GM21360 (cell line): Measurements from ENCODE around the gene STEAP2.
"Not testable (repeated sequence)": the region's sequence is repeated elsewhere in the genome, so short reads cannot be mapped to it uniquely, and the experiment has no call there.

Experiments
- ATAC-seq: cut with Tn5 transposase; IDR thresholded peaks from one replicate; pipeline ENCODE4 v1.9.1; 2021; ENCODE audit warnings: mild to moderate bottlenecking, moderate library complexity; ENCODE audit not compliant: unreplicated experiment

The STEAP2 gene

GRCh38 chr7:90211391-90212148, at the start of gene STEAP2:
Gene STEAP2 (plus strand): TSS chr7:90211740. CDS start chr7:90225083, 13,343 bp downstream.
- ATAC-seq: peak; percentile 97

GRCh38 chr7:90163534-90163933, 48.0 kb upstream of the STEAP2 start:
- ATAC-seq: no peak

GRCh38 chr7:90165724-90166123, 45.8 kb upstream of the STEAP2 start:
- ATAC-seq: no peak

- ATAC-seq: no peak
These were observed 45.4 kb upstream of the STEAP2 start for GRCh38 chr7:90166153-90166552.

GRCh38 chr7:90167361-90167760, 44.2 kb upstream of the STEAP2 start:
- ATAC-seq: no peak

- no peak for ATAC-seq
These were observed 41.6 kb upstream of the STEAP2 start for GRCh38 chr7:90169891-90170290.

GRCh38 chr7:90172121-90172520, 39.4 kb upstream of the STEAP2 start:
- no peak for ATAC-seq

GRCh38 chr7:90172624-90173023, 38.9 kb upstream of the STEAP2 start:
- no peak for ATAC-seq

- ATAC-seq: peak; percentile 75
These were observed 38.3 kb upstream of the STEAP2 start for GRCh38 chr7:90173127-90173844.

GRCh38 chr7:90175667-90176066, 35.9 kb upstream of the STEAP2 start:
- ATAC-seq: no peak

- no peak for ATAC-seq
These were observed 35.3 kb upstream of the STEAP2 start for GRCh38 chr7:90176195-90176594.

GRCh38 chr7:90178166-90178565, 33.4 kb upstream of the STEAP2 start:
- ATAC-seq: no peak

- ATAC-seq: peak; percentile 92
These were observed 32.8 kb upstream of the STEAP2 start for GRCh38 chr7:90178679-90179278.

GRCh38 chr7:90180011-90180585, 31.4 kb upstream of the STEAP2 start:
- no peak for ATAC-seq

GRCh38 chr7:90180649-90181048, 30.9 kb upstream of the STEAP2 start:
- ATAC-seq: no peak

- no peak for ATAC-seq
These were observed 30.1 kb upstream of the STEAP2 start for GRCh38 chr7:90181485-90181884.

GRCh38 chr7:90186290-90186689, 25.2 kb upstream of the STEAP2 start:
- ATAC-seq: not testable (repeated sequence)

GRCh38 chr7:90187507-90188050, 24.0 kb upstream of the STEAP2 start:
- no peak for ATAC-seq

GRCh38 chr7:90188281-90188680, 23.3 kb upstream of the STEAP2 start:
- peak; percentile 76 for ATAC-seq

GRCh38 chr7:90190995-90191394, 20.5 kb upstream of the STEAP2 start:
- no peak for ATAC-seq

GRCh38 chr7:90191648-90192047, 19.9 kb upstream of the STEAP2 start:
- ATAC-seq: no peak
